HG03139 (cell line): ENCODE measurements around the gene CYP2W1.
A peak's percentile ranks its signal among the peaks of the same experiment; 100 is the strongest.

Experiments
- ATAC-seq: cut with Tn5 transposase; IDR thresholded peaks from one replicate; pipeline ENCODE4 v1.9.1; 2021; ENCODE audit not compliant: unreplicated experiment

Gene CYP2W1

DNA sequence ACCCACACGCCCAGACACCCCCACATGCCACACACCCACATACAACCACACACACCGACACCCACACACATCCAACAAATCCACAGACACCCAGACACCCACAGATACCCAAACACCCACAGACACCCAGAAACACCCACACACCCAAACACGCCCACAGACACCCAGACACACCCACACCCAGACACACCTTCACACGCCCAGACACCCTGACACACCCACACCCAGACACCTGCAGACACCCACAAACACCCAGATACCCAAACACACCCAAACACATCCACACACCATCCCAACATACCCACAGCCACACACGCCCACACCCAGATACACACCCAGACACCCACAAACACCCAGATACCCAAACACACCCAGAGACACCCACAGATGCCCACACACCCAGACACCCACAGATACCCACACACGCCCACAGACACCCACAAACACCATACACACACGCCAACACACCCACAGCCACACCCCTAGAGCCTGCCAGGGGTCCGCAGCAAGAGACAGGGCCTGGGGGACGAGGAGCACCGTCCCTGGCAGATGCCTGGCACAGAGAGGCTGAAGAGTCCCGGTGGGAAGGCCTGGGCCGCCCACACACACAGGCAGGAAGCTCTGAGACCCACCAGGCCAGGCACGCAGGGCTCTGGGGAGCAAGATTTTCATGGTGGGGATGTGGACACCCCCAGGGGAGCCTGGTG, 28.5 kb downstream of the CYP2W1 start:
- ATAC-seq = no peak

DNA sequence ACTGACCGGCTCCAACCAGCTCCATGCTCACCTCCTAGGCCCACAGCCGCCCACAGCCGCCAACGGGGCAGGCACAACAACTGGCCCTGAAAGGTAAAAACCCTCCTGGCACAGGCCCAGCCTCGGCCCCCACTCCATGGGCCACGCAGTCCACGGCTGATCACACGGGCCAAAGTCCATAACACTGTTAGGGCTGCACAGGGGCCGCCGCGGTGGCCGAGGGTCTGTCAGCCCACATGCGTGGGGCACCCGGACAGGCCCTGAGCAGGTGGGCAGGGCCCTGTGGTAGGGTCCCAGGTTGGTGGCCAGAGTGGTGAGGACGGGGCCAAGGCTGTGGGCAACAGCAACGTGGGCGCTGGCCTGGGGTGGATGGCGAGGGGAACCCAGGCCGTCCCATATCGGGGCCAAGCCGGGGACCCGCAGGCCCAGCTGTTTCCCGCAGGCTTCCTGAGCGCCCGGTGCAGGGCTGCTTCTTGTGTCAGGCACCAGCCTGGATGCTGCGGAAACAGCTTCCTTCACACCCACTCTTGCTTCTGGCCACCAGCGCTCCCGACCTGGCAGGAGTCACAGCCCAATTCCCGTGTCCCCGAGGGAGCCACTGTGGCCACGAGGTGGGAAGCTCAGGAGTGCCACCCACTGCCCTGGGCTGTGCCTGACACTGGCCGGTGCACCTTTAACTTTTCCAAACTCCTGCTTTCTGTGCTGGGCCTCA, 29.2 kb downstream of the CYP2W1 start:
- no peak for ATAC-seq

DNA sequence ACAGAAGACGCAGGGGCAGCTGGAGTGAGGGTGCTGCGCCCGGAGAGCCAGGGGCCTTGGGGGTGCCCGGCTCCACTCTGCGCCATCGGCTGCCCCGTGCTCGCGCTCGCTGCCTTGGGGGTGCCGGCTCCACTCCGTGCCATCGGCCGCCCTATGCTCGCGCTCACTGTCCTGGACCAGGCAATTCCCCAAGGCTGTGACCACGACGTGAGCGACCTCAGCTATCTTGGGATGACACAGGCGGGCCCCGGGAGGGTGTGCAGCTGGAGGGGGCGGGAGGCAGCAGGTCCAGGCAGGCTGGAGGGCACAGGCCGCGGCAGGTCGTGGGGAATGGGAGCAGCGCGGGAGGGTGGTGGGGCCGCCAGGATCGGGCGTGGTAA, 29.7 kb downstream of the CYP2W1 start:
- ATAC-seq = no peak

DNA sequence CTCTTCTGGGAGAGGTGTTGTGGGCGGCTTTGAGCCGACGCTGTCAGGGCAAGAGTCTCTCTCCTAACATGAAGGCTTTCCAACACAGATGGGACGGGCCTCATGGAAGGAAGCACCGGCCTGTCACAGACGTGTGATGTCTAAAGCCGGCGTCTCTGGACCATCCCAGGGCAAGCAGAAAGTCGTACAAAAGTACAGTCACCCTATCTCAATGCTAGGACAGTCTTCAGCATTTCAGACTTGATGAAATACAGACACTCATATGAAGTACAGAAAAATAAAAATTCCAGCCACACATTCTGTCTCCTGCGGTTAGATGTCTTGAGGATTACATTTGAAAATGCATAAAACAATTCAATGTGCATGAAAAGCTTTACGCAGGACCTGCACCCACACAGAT, 30.6 kb downstream of the CYP2W1 start:
- no peak for ATAC-seq

DNA sequence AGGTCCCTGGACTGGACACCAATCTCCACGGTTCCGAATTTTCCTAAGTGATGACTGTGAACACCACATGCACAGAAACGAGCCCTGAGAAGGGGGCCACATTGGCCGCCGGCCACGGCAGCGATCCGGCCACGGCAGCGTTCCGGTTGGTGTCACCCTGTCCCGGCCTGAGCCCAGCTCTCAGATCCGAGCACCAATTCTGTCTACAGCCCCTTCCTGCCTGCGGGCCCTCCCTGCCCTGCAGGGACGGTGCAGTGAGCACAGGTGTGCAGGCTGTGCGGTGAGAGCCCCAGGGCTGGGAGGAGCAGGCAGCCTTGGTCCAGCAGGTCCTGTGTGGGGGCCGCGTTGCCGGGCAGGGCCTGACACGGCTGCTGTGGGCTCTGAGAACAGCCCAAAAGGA, 31.7 kb downstream of the CYP2W1 start:
- no peak for ATAC-seq

DNA sequence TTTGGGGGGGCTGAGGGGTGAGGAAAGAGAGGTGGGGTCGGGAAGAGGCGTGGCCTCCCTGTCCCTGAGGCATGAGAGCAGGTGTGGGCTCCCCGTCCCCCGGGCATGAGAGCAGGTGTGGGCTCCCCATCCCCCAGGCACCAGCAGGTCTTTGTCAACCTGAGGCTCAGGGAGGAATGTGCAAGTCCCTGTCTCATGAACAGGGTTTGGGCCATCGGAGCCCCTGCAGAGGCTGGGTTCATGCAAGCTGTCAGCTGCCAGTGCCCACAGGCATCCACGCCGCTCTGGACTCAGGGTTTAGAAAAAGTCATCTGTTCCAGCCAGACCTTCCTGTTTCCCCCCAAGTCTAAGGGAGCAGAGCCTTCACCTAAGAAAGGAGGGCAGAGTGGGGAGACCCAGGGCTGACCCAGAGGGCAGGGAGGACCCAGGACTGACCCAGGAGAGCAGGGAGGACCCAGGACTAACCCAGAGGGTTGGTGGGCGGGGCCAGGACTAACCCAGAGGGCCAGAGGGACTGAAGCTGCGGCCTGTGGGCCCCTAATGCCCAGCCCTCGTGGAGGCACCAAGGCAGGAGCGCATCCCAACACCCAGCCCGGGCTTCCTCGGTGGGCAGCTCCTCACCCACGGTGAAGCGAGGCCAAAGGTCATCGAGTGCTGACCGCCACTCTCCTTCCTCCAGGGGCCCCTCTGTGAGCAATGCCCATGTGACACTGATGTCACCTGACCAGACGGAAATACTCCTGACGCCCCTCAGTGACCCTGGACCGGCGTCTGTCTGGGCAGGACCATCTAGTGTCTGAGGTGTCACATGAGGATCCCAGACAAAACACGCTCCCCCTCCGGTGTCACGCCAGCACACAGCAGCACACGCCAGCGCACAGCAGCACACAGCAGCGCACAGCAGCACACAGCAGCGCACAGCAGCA, 32.5 kb downstream of the CYP2W1 start:
- ATAC-seq = no peak

DNA sequence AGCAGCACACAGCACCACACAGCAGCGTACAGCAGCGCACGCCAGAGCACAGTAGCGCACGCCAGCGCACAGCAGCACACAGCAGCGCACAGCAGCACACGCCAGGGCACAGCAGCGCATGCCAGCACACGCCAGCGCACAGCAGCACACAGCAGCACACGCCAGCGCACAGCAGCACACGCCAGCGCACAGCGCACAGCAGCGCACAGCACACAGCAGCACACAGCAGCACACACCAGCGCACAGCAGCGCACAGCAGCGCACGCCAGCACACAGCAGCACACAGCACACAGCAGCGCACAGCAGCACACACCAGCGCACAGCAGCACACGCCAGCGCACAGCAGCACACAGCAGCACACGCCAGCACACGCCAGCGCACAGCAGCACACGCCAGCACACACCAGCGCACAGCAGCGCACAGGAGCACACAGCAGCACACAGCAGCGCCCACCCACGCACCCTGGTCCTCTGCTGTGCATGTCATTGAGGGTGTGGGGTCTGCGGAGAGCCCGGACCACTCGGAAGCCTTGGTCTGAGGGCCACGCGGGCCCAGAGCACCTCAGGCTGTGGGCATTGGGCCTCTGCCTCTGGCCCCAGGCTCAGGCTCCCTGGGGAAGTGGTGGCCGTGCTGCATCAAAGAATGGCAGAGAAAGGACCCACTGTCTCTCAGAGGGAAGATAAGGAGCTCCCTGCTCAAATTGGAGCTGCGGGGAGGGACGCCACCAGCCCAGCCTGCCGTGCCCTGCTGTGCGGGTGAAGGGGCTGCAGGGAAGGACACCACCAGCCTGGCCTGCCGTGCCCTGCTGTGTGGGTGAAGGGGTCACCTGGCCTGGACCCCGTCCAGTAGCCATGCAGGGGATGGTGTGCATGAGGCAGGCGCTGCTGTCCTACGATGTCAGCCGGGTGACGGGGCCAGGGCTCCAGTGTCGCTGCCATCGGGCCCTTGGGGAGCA, 33.9 kb downstream of the CYP2W1 start:
- ATAC-seq = no peak

DNA sequence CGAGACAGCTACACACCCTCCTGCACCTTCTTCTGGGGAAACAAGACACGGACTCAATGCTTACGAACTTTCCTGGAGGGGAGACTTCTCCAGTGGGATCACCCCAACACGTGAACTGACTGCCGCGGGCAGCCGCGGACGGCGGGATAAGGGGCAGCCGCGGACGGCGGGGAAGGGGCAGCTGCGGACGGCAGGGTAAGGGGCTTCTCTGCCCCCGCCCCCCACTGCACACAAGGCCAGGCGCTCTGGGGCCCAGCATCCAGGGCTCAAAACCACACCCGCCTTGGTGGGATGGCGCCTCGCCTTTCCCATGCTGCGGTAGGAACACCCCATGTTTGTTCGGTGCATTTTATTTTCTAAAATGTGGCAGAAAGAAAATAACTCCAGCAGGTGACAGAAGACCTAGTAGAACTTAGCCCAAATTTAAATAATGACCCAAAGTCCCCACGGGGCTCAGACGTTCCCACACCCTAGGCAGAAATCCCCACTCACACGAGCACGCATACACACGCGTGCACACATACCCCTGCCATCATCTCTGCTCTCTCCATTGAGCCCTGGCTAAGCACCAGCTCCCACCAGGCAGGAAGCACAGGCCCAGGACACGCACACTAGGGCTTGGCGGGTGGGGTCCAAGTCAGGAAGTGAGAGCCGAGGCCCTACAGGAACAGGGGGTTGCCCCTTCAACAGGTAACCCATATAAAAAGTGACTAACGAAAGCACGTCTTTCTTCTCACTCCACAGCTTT, 34.8 kb downstream of the CYP2W1 start:
- no peak for ATAC-seq

DNA sequence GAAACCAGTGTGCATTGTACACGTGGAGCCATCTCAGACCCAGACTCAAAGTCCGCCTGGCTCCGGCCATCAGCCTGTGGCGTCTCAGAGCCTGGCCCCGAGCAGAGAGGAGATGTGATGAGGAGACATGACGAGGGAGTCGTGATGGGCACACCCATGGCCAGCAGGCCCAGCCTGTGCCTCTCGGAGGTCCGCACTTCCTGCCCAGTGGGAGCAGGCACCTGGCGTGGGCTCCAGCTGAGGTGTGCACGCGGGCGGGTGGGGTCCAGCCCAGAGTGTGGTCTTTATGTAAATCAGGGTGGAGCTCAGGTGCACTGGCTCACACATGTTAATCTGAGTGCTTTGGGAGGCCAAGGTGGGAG, 35.3 kb downstream of the CYP2W1 start:
- no peak for ATAC-seq

DNA sequence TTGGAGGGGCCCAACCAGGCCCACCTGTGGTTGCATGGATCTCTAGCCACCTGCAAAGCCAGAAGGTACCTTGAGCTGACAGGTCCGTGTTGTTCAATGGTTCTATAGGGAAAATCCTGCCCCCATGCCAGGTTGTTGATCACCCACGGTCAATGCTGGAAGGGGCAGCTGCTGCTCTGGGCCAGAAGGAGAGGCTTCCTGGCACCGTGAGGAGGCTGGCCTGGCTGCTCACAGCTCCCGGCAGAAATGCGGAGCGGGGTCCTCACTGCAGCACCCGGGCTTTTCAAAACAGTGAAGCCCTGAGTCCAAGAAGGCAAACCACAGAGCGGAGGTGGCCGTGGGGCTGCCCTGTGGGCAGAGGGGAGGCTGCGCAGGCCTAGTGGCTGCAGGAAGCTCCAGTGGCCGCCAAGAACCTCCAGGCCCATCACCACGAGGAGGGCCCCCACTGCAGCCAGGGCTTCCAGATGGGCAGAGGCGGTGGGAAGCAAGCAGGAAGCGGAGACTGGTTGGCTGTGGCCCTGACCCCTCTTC, 36.3 kb downstream of the CYP2W1 start:
- no peak for ATAC-seq

DNA sequence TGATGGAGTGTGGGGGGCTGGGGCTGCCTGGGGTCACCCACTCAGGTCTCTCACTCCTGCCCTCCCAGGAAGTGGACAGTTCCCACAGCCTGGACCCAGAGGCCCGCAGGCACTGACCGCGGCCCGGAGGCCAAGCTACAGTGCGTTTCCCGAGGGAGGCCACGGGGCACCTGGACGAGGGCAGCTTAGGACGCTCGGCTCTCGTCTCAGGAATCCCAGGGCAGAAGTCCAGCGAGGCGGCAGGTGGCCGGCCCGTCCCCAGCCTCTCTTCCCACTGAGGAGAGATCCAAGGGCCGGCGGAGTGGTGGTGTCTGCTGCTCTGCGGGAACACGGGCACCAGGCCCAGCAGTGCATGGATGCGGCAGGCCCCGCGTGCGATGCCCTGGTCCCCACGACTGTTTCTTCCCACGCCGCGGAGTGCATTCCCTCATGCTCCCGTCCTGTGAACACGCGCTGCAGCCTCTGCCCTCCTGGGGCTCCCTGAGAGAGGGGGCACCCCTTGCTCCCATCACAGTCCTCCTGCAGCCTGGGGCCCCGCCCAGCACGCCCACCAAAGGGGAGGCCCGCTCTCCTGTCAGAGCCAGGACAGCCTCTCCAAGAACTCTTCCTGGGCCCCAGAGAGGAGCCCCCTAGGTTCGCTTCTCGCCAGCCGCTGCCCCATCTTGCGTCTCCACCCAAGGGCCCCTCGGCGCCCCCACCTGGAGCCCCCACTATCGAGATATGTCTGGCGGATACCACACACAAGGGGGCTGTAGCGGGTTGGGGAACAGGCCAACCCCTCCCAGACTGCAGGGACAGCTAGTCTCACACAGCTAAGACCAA, 37.0 kb downstream of the CYP2W1 start:
- no peak for ATAC-seq

DNA sequence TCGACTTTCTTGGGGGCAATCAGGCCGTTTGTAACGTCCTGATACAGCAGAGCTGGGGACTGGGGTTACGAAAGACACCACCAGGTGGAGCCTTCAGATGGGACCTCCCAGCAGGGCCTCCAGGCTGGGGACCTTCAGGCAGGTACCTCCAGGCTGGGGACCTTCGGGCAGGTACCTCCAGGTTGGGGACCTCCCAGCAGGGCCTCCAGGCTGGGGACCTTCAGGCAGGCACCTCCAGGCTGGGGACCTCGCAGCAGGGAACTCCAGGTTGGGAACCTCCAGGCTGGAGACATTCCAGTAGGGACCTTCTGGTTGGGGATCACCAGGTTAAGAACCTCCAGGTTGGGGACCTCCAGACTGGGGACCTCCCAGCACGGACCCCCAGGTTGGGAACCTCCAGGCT, 37.9 kb downstream of the CYP2W1 start:
- no peak for ATAC-seq

DNA sequence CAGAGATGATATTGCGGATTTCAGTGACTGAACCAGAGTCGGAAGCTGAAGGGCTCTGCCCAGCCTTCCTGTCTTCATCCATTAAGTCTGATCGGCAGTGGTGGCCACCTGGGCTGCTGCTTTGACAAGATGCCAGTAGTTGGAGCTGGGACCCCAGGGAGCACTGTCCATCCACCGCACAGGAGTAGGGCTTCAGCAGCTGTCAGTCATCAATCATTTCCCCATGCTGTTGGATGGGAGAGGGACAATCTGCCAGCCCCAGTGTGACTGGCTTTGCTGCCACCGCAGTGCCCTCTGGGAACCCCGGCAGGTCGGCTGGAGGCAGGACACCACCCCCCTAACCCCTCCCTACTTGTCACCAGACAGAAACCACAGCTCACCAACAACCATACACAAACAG, 38.4 kb downstream of the CYP2W1 start:
- no peak for ATAC-seq

DNA sequence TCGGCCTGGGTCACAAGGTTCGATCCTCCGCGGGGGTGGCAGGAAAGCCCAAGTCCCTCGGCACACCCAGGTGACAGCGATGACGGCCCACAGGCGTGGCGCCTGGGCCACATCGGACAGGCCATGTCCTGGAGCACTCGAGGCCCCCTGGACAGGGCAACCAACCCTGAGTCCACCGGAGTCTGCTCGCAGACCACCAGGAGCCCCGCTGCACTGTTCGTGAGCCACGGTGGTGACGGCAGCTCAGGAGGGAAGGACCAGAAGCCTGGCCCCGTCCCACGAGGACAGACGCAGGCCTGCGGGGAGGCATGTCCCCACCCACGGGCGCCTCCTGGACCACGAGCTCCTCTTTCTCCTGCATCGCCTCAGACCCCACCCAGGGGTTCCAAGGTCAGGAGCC, 39.0 kb downstream of the CYP2W1 start:
- ATAC-seq = no peak

DNA sequence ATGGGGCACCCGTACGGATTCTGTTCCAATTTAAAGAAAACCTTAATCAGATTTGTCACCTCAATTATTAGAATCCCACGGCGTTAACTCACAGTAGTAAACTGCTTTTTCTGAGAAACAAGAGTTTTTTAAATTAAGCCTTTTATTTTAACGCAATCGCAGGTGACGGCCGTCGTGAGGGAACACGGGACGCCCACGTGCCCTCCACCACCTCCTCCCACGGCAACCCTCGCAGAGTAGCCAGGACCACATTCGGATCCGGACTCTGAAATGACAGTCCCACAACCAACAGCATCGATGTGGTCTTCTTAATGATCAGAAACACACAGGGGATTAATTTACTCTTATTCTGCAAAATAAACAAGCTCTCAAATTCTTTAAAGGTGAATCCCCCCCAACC, 39.4 kb downstream of the CYP2W1 start:
- ATAC-seq = no peak

DNA sequence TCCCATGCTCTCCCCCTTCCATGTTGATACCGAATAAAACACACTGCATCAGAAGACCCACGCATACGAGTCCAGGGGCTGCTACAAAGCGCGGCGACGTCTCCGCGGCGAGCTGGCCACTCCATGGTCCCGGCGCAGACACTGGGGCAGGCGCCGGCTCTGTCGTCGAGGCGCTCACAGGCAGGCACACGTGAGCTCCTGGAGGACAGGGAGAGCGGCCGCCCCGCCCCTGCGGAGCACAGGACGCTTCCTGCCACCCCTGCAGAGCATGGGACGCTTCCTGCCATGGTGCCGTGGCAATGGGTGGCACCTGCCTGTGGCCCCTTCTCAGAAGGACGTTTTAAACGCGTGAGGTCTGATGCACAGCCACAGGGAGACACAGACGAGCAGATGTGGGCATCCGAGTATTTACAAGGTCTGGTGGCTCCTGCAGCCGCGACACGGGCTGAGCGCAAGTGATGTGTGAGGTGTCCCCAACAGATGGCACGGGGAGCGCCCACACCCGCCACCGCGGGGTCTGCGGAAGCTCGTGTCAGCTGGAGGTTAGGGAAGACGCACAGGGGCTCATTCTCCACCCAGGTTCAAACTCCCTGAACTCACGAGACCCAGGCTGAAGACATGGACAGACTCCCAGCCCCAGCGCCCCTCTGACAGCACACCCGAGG, 40.0 kb downstream of the CYP2W1 start:
- no peak for ATAC-seq

DNA sequence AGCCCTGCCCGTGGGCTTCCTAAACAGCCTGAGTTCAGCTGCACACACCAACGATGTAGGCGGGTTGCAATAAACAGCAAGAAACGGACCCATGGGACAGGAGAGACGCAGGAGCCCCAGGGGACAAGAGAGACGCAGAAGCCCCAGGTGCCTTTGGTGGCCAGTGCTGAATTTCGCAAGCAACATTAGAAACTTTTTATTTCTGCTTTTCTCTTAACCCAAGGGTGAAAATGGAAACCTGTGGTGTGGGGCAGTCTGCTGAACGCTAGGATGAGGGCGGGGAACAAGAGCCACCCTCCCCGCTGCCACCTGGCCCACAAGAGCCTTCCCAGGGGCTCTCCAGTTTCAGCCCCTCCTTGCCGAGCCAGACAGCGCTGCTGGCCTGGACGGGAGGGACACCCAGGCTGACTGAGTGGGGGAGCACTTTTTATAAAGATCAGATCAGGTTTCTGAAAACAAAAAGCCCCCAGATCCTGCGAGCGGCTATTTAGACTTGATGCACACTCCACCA, 41.4 kb downstream of the CYP2W1 start:
- ATAC-seq = peak; percentile 46
